Keratinocyte (primary cell): ENCODE data around the gene UBFD1. TPM values are rescaled to one million over a fixed set of nuclear protein-coding genes. Genes with fewer than 3 reads are reported as not detected.

Source experiments
- DNase-seq: peaks from one replicate; pipeline ENCODE4 v3.0.0-alpha.2; 2011; ENCODE audit warnings: low read depth, missing footprints, low spot score
- FAIRE-seq: peaks from 2 replicates; lab custom pipeline; 2011; peaks lifted over from hg19 to GRCh38; lab: Jason Lieb, UNC
- H2AFZ ChIP-seq: 2 replicates; pipeline ENCODE4 v1.6.0; 2012; ENCODE audit warnings: low read length, control low read depth, inconsistent platforms; ENCODE audit not compliant: control insufficient read depth
- H3K27ac ChIP-seq: 2 replicates; pipeline ENCODE4 v1.5.1; 2011; ENCODE audit warnings: low read length; ENCODE audit not compliant: control insufficient read depth, insufficient read depth
- H3K27me3 ChIP-seq: 3 replicates; pipeline ENCODE4 v1.6.0; 2011; ENCODE audit warnings: low read length; ENCODE audit not compliant: control insufficient read depth, insufficient read depth; ENCODE audit errors: extremely low read depth
- H3K36me3 ChIP-seq, 2 experiments: 2 replicates in 1 of 2; 3 replicates in 1 of 2; pipeline ENCODE4 v1.5.1; 2011; ENCODE audit warnings: low read length in 2 of 2, mild to moderate bottlenecking in 1 of 2; ENCODE audit not compliant: control insufficient read depth in 2 of 2, insufficient read depth in 2 of 2; ENCODE audit errors: extremely low read depth in 1 of 2
- H3K4me1 ChIP-seq: 3 replicates; pipeline ENCODE4 v1.5.1; 2011; ENCODE audit warnings: low read length; ENCODE audit not compliant: control insufficient read depth, insufficient read depth; ENCODE audit errors: extremely low read depth
- H3K4me2 ChIP-seq: 3 replicates; pipeline ENCODE4 v1.6.0; 2011; ENCODE audit warnings: low read depth, low read length; ENCODE audit not compliant: control insufficient read depth, insufficient read depth; ENCODE audit errors: extremely low read depth
- H3K4me3 ChIP-seq, 3 experiments: fragments of 200-600 bp in 1 of 3; sonication (generic) in 1 of 3; 2 replicates in 2 of 3; 3 replicates in 1 of 3; pipeline ENCODE4 v1.5.1; 2011 to 2016; ENCODE audit warnings: low read length in 3 of 3, mild to moderate bottlenecking in 3 of 3, control low read depth in 2 of 3, inconsistent platforms in 1 of 3, low read depth in 1 of 3, mixed read lengths in 1 of 3, mixed run types in 1 of 3, moderate library complexity in 1 of 3; ENCODE audit not compliant: control insufficient read depth in 2 of 3, insufficient read depth in 2 of 3; ENCODE audit errors: extremely low read depth in 1 of 3
- H3K79me2 ChIP-seq: 2 replicates; pipeline ENCODE4 v1.6.0; 2012; ENCODE audit warnings: low read length; ENCODE audit not compliant: control insufficient read depth, insufficient read depth
- H3K9ac ChIP-seq: 3 replicates; pipeline ENCODE4 v1.6.0; 2011; ENCODE audit warnings: low read length; ENCODE audit not compliant: control insufficient read depth, insufficient read depth; ENCODE audit errors: extremely low read depth
- H3K9me1 ChIP-seq: 3 replicates; pipeline ENCODE4 v1.6.0; 2011; ENCODE audit warnings: low read length; ENCODE audit not compliant: control insufficient read depth, insufficient read depth; ENCODE audit errors: extremely low read depth
- H3K9me3 ChIP-seq: 2 replicates; pipeline ENCODE4 v1.5.1; 2012; ENCODE audit warnings: low read depth, low read length; ENCODE audit not compliant: control insufficient read depth
- H4K20me1 ChIP-seq: 3 replicates; pipeline ENCODE4 v1.6.0; 2011; ENCODE audit warnings: low read length; ENCODE audit not compliant: control insufficient read depth, insufficient read depth; ENCODE audit errors: extremely low read depth
- CTCF ChIP-seq, 3 experiments: IDR thresholded peaks in 1 of 3; conservative IDR thresholded peaks in 1 of 3; optimal IDR thresholded peaks in 1 of 3; 2 replicates in 2 of 3; 3 replicates in 1 of 3; pipeline versions ENCODE3 to v1.5.1; 2011; ENCODE audit warnings: low read length in 3 of 3, mild to moderate bottlenecking in 3 of 3, moderate library complexity in 2 of 3, control low read depth in 1 of 3, inconsistent platforms in 1 of 3; ENCODE audit not compliant: insufficient read depth in 2 of 3; ENCODE audit errors: extremely low read depth in 1 of 3
- EZH2 ChIP-seq: IDR thresholded peaks from one replicate; pipeline ENCODE4 v1.6.1; 2012; ENCODE audit warnings: inconsistent platforms, mild to moderate bottlenecking, low read length, moderate library complexity
- dilution Hi-C: fragments of 300-500 bp; cut with MboI; formaldehyde crosslinking; loops from one replicate; pipeline ENCODE4 v1.7.0; 2020; ENCODE audit warnings: low sequenced_read_pairs; ENCODE audit not compliant: extremely low pct_ligation_motif_present
- polyA plus RNA-seq, 5 experiments: library from polyadenylated mRNA; depleted of rRNA in 3 of 5; stranded (reverse) in 3 of 5; stranded (forward) in 1 of 5; unstranded in 1 of 5; fragments of >200 nt; gene quantifications; 1 replicate in 1 of 5; 2 replicates in 3 of 5; 3 replicates in 1 of 5; pipeline versions ENCODE4 v1.2.1 to v1.2.3, GENCODE V29; 2011 to 2012; ENCODE audit warnings: missing spikeins in 2 of 5, low read depth in 1 of 5, low replicate concordance in 1 of 5

UBFD1 gene
- polyA plus RNA-seq, 1 donor (not counting 4 experiments of a cell fraction or from before 2014, with no cell fraction given), result 36.3 TPM

GRCh38 chr16:23509441-23509754, 48.1 kb upstream of the UBFD1 start:
- no peak overlapping the region for H2AFZ ChIP-seq
- no peaks in the 10 kb centered on the region for H3K9me1 ChIP-seq
- H3K4me1 ChIP-seq, result peaks cover 10% of the 10 kb centered on the region
- peak overlapping the region; percentile 98 for H3K4me2 ChIP-seq
- no peak for TF ChIP-seq EZH2
- TF ChIP-seq CTCF (optimal IDR thresholded peaks at IDR 0.05 in 1 of 3, IDR thresholded peaks at IDR 0.05 in 1 of 3, conservative IDR thresholded peaks at IDR 0.05 in 1 of 3; ENCODE audit: extremely low read depth in 1 of 3, insufficient read depth in 2 of 3, low read length in 3 of 3), result no peak
- dilution Hi-C loops, result no loop called here
- no peaks in the 10 kb centered on the region for H3K27me3 ChIP-seq
- H3K9me3 ChIP-seq, result no peaks in the 10 kb centered on the region
- H3K27ac ChIP-seq, result peak overlapping the region; percentile 62
- DNase-seq (no peak), FAIRE-seq (no peak)
- H3K79me2 ChIP-seq, result peaks cover 36% of the 10 kb centered on the region
- H4K20me1 ChIP-seq, result peaks cover 15% of the 10 kb centered on the region
- H3K9ac ChIP-seq, result peak overlapping the region; percentile 78
- peaks cover 0 to 1% of the 10 kb centered on the region in 2 experiments for H3K36me3 ChIP-seq
- H3K4me3 ChIP-seq, result peak overlapping the region; percentile 49 to 77 (median 74)

GRCh38 chr16:23509782-23510163, 47.8 kb upstream of the UBFD1 start:
- Histone ChIP-seq H3K27me3 (no peaks in the 10 kb centered on the region), H3K4me2 (peak overlapping the region; percentile 98), H3K27ac (peak overlapping the region; percentile 62), H3K4me3 (peak overlapping the region; percentile 49 to 77 (median 74)), H2AFZ (no peak overlapping the region), H3K79me2 (peaks cover 36% of the 10 kb centered on the region), H4K20me1 (peaks cover 14% of the 10 kb centered on the region), H3K4me1 (peaks cover 6% of the 10 kb centered on the region), H3K9me3 (no peaks in the 10 kb centered on the region), H3K36me3 (peaks cover 0 to 1% of the 10 kb centered on the region in 2 experiments), H3K9me1 (no peaks in the 10 kb centered on the region), H3K9ac (peak overlapping the region; percentile 78)
- no peak for TF ChIP-seq CTCF (optimal IDR thresholded peaks at IDR 0.05 in 1 of 3, IDR thresholded peaks at IDR 0.05 in 1 of 3, conservative IDR thresholded peaks at IDR 0.05 in 1 of 3; ENCODE audit: extremely low read depth in 1 of 3, insufficient read depth in 2 of 3, low read length in 3 of 3)
- dilution Hi-C loops, result no loop called here
- FAIRE-seq (no peak), DNase-seq (no peak)
